Hippocampal formation (tissue), 2 donors: ENCODE measurements around the gene ZSWIM1.
"Not testable (repeated sequence)": the region's sequence is repeated elsewhere in the genome, so short reads cannot be mapped to it uniquely, and the experiment has no call there.

Experiments
- DNase-seq, 2 donors: peaks; one replicate each; lab custom pipeline; 2025; lab: John Stamatoyannopoulos, UW

The ZSWIM1 gene

DNA sequence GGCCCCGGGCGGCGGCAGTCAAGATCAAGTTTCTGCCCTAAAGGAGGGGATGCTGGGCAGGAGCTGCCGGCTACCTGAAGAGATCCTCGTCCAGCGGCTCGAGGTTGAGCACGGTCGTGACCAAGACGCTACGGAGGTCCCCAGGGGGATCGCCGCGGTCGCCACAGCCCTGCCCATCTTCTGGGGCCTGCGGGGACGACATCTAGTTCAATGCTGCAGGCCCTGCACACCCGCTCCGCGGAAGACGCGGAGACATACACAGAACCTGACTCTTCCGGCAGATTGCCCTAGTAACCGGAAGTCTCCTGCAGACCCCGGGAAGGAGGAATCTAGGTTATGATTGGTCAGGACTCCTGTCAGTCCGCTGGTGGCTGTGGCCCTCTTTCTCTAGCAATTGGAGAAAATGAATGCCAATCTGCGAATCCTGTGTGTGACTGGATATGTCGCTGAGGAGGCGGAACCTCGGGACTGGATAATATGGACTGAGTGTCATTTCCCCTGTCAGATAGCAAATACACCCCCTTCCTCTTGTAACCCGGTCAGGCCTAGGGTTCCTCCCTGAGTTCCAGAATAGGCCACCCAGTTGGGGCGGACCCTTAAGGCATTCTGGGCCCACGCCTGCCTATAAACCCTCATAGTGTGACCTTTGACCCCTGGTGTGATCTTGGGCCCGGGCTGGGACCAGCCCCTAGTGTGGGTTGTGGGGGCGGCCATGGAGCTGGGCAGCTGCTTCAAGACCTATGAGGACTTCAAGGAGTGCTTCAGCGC, 23.7 kb upstream of the ZSWIM1 start, which contains the start of the genes ACOT8 and ZSWIM3:
Gene ACOT8 (minus strand): TSS at position 279 of the 768 bp plus-strand sequence. CDS start 77 bp downstream, at position 202.
Gene ZSWIM3 (plus strand): TSS at position 501 of the 768 bp plus-strand sequence. CDS start 212 bp downstream, at position 713.
- DNase-seq = peak; percentile 94 to 98

DNA sequence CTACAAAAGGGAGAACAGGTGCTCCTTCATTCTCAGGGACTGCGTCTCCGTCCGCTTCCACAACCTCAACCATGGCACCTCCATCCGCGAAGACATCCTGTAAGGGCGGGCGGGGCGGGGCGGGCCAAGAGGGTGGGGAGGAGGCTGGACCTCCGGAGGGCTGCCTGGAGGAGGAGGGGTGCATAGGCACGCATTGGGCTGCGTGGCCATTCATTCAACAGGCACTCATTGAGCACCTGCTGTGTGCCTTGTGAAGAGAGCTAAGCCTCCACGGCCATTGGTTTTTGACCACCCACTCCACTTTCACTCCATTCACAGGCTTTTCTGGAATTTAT, 23.2 kb upstream of the ZSWIM1 start:
- peak in 1 of 2 donors; percentile 47 for DNase-seq

DNA sequence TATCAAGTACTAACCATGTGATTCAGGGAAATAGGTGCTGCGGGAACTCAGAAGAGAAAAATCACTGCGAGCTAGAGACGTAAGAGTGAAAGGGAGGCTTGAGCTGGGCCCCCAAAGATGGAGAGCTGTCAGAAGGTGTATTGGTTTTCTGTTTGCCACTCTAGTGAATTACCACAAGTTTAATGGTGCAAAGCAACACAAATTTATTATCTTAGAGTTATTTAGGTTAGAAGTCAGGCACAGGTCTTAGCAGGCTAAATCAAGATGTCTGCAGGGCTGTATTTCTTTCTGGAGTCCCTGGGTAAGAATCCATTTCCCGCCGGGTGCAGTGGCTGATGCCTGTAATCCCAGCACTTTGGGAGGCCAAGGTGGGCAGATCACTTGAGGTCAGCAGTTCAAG, 21.1 kb upstream of the ZSWIM1 start:
- DNase-seq = no peak

GRCh38 chr20:45860560-45861220, 20.3 kb upstream of the ZSWIM1 start:
- DNase-seq = no peak

- no peak for DNase-seq
Observed at GRCh38 chr20:45861221-45862075, 19.6 kb upstream of the ZSWIM1 start.

- DNase-seq = no peak
Observed at GRCh38 chr20:45863543-45864470, 17.2 kb upstream of the ZSWIM1 start.

- no peak for DNase-seq
Observed at GRCh38 chr20:45866454-45866853, 14.6 kb upstream of the ZSWIM1 start.

- DNase-seq = no peak
Observed at GRCh38 chr20:45867136-45867818, 13.8 kb upstream of the ZSWIM1 start.

GRCh38 chr20:45867819-45868176, 13.2 kb upstream of the ZSWIM1 start:
- no peak for DNase-seq

DNA sequence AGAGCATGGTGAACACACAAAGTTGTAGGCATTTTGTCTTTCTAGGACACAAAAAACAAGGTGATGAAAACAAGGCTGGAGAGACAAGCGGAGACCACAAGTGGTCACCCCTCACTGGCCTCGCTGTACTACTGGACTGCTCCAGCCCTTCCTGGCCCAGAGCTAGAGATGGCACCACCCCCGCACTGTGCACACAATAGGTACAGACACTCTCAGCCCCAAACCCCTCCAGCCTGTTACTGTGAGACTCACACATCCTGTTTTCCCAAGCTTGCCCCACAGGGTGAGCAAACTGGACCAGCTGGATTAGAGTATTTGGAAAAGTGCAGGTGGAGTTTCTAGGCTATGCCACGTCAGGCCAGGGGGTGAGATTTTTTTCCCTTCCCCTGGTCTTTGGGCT, 8.4 kb upstream of the ZSWIM1 start:
- DNase-seq = no peak

GRCh38 chr20:45873409-45874103, 7.5 kb upstream of the ZSWIM1 start:
- DNase-seq = no peak

GRCh38 chr20:45874104-45874481, 6.9 kb upstream of the ZSWIM1 start:
- not testable (repeated sequence) for DNase-seq

DNA sequence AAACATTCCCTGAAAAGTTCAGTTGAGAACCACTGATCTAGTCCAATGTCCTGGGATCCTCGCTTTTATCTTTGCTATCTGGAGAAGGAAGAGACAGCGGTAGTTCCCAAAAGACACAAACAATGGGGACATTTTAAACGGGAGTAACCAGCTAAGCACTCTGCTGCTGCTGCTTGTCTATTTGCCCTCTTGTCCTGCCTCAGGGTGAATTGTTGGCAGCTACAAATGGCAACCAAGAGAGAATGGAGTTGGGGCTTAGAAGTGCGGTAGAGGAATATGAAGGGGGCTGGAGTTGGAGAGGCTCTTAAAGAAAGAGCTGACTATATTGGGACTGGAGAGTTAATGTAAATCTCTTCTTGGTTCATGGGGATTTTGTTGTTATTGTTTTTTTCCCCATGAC, 6.5 kb upstream of the ZSWIM1 start:
- DNase-seq = no peak

- no peak for DNase-seq
Observed at GRCh38 chr20:45878076-45878761, 2.8 kb upstream of the ZSWIM1 start.

- DNase-seq = no peak
Observed at GRCh38 chr20:45882469-45883099, 1.6 kb downstream of the ZSWIM1 start.

- DNase-seq = no peak
Observed at GRCh38 chr20:45883100-45883469, 2.1 kb downstream of the ZSWIM1 start.

DNA sequence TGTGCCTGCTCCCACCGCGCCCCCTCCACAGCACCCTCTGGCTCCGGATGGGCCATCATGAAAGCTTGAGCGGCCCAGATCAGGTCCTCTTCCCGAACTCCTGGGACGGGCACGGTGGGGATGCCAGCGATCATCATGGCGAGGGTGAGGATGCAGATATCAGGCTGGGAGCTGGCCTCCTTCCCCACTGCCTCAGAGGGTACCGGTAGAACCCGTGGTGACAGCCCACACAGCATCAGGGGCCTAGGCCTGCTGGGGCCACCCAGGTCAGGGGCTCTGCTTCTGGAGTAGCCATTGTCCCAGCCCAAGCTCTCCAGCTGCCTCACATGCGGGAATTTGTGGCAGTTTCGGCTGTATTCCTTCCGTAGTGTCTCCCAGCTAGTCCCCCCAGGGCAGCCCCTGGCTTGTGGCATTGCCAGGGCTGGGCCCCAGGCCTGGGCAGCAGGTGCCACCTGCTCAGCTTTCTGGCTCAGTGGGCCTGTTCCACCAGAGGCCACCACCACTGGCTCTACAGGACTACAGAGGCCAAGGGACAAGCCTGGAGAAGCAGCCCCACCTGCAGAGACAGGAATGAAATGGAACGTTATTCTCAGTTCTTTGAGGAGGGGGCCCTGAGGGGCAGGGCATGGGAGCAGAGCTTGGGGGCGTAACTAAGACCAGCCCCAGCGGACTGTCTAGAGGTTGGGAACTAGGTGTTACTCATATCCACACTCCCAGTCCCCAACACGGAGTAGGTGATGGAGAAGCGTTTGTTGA, 5.7 kb downstream of the ZSWIM1 start:
- DNase-seq = no peak

GRCh38 chr20:45887346-45887715, 6.3 kb downstream of the ZSWIM1 start, which contains the start of gene SPATA25:
Gene SPATA25 (minus strand): TSS chr20:45887622. CDS start chr20:45887590, 32 bp downstream.
- no peak for DNase-seq
